ENCODE data around the gene RIPK3.
"Not testable (repeated sequence)": the region's sequence is repeated elsewhere in the genome, so short reads cannot be mapped to it uniquely, and the experiment has no call there.

The RIPK3 gene

GRCh38 chr14:24342889-24343288 is 3.1 kb upstream of the RIPK3 start:
- DNase-seq: no peak

DNA sequence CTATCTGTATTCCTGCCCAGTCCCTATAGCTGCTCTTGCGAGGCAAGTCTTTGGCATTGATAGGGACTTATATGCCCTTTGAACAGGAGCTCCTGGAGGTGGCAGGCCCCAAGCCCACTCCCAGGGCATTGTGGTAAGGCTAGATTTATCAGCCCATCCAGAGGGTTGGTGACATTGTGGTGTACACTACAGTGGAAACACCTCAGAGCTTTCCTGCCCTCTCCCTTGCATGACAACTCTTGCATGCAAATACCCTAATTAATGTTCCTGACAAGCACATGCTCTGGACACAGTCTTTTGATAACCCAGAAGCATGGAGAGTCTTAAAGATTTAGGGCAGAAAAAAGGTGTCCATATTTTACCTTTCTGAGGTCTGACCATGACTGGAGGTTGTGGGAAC is 815 bp upstream of the RIPK3 start:
- DNase-seq: no peak

GRCh38 chr14:24338843-24339242 is 948 bp downstream of the RIPK3 start:
- no peak for DNase-seq

- DNase-seq: no peak
These were observed 2.0 kb downstream of the RIPK3 start for GRCh38 chr14:24337824-24338175.

- DNase-seq: no peak
These were observed 2.5 kb downstream of the RIPK3 start for GRCh38 chr14:24337144-24337823.

GRCh38 chr14:24335461-24336171 is 4.2 kb downstream of the RIPK3 start:
- DNase-seq: no peak

DNA sequence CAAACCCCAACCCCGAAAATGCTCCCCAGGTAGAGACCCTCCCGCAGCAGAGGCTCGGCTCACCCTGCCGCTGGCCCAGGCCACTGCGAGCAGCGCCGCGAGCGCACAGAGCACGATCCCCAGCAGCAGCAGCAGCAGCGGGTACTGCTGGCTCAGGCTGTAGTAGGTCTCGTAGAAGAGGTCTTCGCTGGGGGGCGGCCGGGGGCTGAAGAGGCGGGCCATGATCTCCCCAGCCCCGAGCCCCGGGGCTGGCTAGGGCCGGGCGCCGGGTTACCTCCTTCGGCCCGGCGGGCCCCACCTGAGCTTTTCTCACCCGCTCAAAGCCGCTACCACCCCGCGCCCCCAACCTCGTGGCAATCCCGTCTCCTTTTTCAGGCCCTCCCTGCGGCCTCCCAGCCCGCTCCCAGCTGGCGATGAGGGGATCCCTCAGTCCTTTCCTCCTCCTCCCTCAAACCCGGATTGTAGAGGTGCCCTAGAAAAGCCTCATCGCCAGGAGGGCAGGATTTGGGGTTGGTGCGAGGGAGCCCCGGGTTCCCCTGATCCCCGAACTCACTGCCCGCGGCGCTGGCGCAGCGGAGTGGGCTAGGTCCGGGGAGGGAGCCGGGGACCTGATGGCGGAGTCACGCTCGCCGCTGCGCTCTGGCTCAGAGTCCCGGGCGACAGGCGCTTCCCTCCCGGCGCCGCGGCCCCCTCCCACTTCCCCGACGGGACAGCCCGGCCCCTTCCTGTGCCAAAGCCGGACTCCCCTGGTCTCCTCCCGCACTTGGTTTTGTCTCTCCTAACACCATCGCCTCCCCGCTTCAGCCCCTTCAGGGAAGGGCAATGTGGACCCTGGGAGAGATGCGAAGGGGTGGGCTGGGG is 5.1 kb downstream of the RIPK3 start, which contains the start of gene ADCY4:
TSS of gene ADCY4 (minus strand) at position 641 of the 861 bp plus-strand sequence. CDS start at position 222, 419 bp downstream.
- peak in 1 of 2 experiments; percentile 27 for DNase-seq

DNA sequence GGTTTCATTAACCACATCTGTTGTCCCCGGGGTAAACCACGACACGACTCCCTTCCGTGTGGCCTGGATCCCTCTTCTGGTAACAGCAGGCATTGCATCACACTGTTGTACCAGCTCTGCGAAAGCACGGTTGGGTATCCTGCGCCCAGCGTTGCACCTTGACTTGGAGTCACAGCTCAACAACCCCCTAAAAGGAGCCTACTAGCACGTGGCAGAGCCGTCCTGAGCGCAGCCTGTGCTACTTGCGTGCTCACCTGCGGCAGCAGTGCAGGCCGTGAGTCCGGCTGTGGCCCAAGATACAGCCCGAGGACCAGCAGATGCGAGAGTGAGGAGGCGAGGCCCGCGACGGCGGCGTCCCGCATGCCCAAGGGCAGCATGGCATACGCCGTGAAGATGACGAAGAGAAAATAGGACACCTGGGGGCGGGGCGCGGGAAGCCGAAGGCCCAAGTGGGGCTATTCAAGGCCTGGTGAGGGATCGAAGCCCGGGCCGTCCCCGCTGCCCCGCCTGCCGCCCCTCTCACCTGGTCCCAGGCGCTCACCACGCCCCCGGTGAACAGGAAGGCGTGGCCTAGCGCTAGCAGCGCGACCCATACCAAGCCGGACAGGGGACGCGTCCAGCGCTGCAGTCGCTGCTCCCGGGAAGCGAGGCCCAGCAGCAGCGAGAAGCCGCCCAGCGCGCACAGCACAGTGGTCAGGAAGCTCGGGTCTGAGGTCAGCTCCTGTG is 7.4 kb downstream of the RIPK3 start:
- peak; percentile 71 to 86 for DNase-seq

DNA sequence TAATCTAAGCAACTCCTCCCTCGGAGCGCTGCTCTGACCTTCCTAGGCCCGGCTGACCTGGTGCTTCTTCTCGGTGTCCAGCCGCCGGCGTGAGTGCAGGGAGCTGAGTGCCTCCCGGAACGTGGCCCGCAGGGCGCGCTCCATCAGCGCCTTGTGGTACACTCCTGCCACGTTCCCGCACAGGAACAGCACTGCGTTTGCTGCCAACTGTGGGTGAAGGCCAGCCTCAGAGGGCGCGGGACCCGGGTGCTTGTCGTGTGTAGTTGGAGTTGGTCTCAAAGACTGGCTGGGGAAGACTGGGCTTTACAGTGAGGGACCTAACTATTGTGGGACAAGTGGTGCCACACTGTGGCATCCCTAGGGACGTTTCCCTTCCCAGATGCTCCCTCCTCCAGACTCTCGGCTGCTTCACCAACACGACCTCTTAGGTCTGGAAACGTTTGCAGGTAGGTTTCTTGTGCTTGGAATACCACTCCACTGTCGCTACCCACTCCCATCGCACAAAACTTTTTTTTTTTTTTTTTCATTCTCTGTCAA is 8.0 kb downstream of the RIPK3 start:
- DNase-seq: no peak

GRCh38 chr14:24330973-24331674 is 8.7 kb downstream of the RIPK3 start:
- DNase-seq: no peak

DNA sequence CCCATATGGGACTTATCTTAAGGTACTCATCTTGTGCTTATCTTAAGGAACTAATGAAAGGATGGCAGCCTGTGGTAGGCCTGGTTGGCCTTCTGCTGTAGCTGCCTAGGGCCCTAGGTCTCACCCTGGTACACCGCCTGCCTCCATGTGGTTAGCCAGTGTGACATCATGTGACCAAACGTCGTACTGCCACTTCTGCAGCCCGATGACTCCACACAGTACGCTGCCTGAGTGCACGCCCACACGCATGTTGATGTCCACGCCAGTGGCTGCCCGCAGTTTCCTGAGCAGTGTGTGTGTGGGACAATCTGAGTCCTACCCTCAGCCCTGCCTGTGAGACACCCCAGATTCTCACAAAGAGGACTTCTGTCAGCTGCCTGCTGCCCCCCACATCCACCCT is 10.1 kb downstream of the RIPK3 start:
- peak in 1 of 2 experiments; percentile 32 for DNase-seq

- DNase-seq: no peak
These were observed 10.6 kb downstream of the RIPK3 start for GRCh38 chr14:24329073-24329663.

GRCh38 chr14:24327914-24328313 is 11.9 kb downstream of the RIPK3 start:
- not testable (repeated sequence) for DNase-seq

DNA sequence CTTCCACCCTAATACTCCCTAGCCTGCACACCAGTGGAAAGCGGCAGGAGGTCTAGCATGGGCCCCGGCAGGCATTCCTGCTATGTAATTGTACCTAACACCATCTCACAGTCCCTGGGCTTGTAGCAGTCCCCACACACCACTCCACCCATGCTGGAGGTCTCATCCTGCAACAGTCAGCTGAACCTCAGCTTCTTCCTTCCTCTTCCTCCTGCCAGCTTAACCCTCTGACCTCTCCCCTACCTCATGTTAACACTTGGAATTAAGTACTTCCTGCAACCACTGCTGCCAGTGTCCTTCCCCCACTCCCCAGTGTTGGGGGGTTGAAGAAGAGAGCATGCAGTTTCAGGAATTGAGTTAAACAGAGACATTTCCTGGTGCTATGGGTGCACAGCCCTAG is 12.5 kb downstream of the RIPK3 start:
- DNase-seq: no peak

GRCh38 chr14:24325963-24326362 is 13.8 kb downstream of the RIPK3 start:
- no peak for DNase-seq

DNA sequence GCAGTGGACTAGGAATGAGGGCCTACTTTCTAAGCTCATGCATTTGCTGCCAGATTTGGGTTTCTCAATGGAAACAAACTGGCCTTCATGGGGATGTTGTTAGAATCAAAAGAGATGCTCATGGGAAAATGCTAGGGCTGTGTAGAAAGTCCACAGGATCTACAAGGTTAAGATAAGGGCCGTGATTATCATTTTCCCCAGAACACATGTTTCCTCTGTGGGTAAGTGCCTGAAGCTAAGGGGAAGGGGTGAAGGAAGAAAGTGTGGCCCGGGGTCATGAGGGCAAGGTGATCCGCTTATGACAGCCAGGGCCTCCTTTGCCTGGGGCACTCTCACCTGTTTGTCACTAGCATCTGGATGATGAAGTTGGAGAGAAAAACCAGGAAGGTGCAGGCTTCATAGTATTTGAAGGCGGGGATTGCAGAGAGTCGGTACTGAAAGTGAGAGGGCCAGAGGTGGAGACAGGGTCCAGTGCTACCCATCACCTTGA is 14.7 kb downstream of the RIPK3 start:
- no peak for DNase-seq

DNA sequence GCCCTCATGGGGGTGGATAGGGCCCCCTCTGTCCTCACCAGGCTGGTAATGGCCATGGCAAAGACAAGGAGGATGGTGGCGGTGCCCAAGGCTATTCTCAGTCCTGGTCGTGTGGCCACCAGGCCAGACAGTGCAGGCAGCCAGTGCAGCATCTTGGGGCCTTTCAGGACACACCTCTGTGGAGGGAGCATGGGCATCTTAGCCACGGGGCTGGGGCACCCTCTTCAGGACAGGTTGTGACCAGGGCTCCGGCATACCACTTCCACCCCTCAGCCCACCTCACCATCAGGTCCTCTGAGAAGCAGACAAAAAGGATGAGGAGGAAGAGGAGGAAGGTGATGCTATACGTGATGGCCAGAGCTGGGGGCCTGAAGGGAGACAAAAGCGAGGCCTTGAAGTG is 15.8 kb downstream of the RIPK3 start:
- no peak for DNase-seq

DNA sequence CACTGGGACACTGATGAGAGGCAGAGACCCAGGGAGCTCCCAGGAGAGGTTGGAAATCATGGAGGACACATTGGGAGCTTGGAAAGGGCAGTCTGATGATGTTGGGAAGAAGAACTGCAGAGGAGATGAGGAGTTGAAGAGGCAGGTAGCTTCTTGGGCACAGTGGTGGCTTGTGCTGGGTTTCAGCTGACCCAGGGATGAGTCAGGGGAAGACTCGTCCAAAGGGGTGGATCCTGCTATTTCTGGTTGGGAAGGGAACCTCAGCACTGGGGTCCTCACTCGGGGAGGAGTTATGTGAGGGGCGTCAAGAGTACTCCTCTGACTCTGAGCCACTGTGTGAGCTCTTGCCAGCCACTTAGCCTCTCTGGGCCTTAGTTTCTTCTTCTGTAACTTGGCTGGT is 16.4 kb downstream of the RIPK3 start:
- no peak for DNase-seq

- DNase-seq: no peak
These were observed 17.1 kb downstream of the RIPK3 start for GRCh38 chr14:24322672-24323071.

DNA sequence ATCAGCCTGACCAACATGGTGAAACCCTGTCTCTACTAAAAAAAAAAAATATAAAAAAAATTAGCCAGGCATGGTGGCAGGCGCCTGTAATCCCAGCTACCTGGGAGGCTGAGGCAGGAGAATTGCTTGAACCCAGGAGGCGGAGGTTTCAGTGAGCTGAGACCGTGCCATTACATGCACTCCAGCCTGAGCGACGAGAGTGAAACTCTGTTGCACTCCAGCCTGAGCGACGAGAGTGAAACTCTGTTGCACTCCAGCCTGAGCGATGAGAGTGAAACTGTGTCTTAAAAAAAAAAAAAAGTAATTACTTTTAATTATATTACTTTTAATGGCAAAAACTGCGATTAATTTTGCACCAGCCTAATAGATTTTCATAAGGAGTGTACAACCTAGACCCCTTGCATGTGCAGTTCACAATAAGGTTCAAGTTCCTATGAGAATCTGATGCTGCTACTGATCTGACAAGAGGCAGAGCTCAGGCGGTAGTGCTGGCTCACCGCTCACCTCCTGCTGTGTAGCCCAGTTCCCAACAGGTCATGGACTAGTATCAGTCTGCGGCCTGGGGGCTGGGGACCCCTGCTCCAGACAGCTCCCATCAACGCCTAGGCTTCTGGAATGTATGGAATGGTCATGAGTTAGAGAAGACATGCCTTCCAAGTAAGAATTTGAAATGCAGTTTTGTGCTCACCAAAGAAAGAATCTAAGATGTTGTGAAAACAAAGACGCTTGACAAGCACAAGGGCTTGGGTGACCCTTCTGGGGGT is 18.4 kb downstream of the RIPK3 start:
- no peak for DNase-seq
